CD4-positive, alpha-beta T cell treated with Interleukin-4 for 1 hour (primary cell): ENCODE data around the gene INPP5F.
"Not testable (repeated sequence)": the region's sequence is repeated elsewhere in the genome, so short reads cannot be mapped to it uniquely, and the experiment has no call there.

Source experiments
- DNase-seq, 2 donors: peaks; one replicate each; pipeline ENCODE4 v3.0.0-alpha.2; 2020 to 2022

INPP5F gene

GRCh38 chr10:119780879-119781480, 55.1 kb downstream of the INPP5F start:
- DNase-seq = no peak

- DNase-seq = no peak
Measured at GRCh38 chr10:119781498-119781897, 55.6 kb downstream of the INPP5F start.

- no peak for DNase-seq
Measured at GRCh38 chr10:119782981-119783664, 57.3 kb downstream of the INPP5F start.

- no peak for DNase-seq
Measured at GRCh38 chr10:119783665-119784027, 57.8 kb downstream of the INPP5F start.

GRCh38 chr10:119784340-119785067, 58.7 kb downstream of the INPP5F start:
- peak; percentile 26 to 28 for DNase-seq

- peak; percentile 8 to 17 for DNase-seq
Measured at GRCh38 chr10:119786117-119786769, 60.4 kb downstream of the INPP5F start.

GRCh38 chr10:119795101-119795500, 69.3 kb downstream of the INPP5F start:
- DNase-seq = not testable (repeated sequence)

- no peak for DNase-seq
Measured at GRCh38 chr10:119796039-119796438, 70.2 kb downstream of the INPP5F start.

GRCh38 chr10:119801176-119801575, 75.3 kb downstream of the INPP5F start:
- DNase-seq = no peak

- no peak for DNase-seq
Measured at GRCh38 chr10:119801998-119802538, 76.2 kb downstream of the INPP5F start.

- no peak for DNase-seq
Measured at GRCh38 chr10:119803264-119803663, 77.4 kb downstream of the INPP5F start.

- DNase-seq = no peak
Measured at GRCh38 chr10:119805702-119806230, 79.9 kb downstream of the INPP5F start.

- no peak for DNase-seq
Measured at GRCh38 chr10:119806334-119807130, 80.7 kb downstream of the INPP5F start.

GRCh38 chr10:119807960-119808697, 82.3 kb downstream of the INPP5F start:
- no peak for DNase-seq

GRCh38 chr10:119811122-119811521, 85.3 kb downstream of the INPP5F start:
- DNase-seq = no peak

- no peak for DNase-seq
Measured at GRCh38 chr10:119812684-119813083, 86.8 kb downstream of the INPP5F start.

GRCh38 chr10:119815671-119816070, 89.8 kb downstream of the INPP5F start:
- DNase-seq = no peak

GRCh38 chr10:119817991-119818888, 92.4 kb downstream of the INPP5F start:
- DNase-seq = peak; percentile 27 to 37

GRCh38 chr10:119818889-119819270, 93.0 kb downstream of the INPP5F start:
- no peak for DNase-seq

- no peak for DNase-seq
Measured at GRCh38 chr10:119821182-119821581, 95.3 kb downstream of the INPP5F start.
